Measurements from ENCODE around the gene MYMX. TPM values are rescaled to one million over a fixed set of nuclear protein-coding genes. Genes with fewer than 3 reads are reported as not detected.

The MYMX gene
- total RNA-seq, 1 donor: not detected

GRCh38 chr6:44202332-44202971 is 14.3 kb upstream of the MYMX start:
- no peak overlapping the region for H3K27ac ChIP-seq (ENCODE audit: low read depth, low read length)

DNA sequence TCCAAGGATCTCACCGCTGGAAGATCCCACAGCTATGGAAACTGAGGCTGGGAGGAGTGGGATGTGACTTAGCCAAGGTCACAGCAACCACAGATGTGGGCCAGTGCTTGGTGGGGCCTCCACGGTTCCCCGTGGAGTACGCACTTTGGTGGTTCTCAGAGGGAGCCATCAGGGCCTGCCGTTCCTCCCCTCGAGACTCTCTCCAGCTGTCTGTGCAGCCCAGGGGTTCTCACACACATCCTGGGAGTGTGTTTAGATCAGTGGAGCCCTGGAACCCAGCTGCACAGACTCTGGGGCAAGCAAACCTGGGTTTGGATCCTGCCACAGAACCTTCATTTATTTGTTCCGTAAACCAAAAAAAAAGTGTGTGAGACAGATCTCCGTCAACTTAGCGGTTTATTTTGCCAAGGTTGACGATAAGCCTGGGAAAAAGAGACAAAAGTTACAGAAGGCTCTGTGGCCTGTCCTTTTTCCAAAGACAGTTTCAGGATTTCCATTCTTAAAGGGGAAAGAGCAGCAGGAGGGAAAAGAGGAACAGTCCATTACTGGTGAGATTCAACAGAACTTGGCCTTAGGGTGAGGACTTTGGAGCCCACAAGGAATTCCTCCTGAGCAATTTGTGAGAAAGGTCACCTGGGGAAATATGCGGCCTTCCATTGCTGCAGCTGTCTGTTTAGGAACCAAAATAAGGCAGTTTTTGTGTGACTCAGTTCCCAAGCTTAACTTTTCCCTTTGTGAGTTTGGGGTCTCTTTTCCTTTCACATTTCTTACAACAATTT is 13.6 kb upstream of the MYMX start:
- no peak overlapping the region for H3K4me3 ChIP-seq (ENCODE audit: insufficient read depth, low read length)
- H3K27ac ChIP-seq (ENCODE audit: low read depth, low read length): no peak overlapping the region
- no peak overlapping the region for H3K4me2 ChIP-seq (ENCODE audit: insufficient read depth, low read length)
- no peaks in the 10 kb centered on the region for H3K9me3 ChIP-seq (ENCODE audit: low read depth, low read length)
- H3K79me2 ChIP-seq (ENCODE audit: insufficient read depth, low read length): no peaks in the 10 kb centered on the region
- H3K4me1 ChIP-seq (ENCODE audit: insufficient read depth, low read length): no peaks in the 10 kb centered on the region
- no peaks in the 10 kb centered on the region for H3K27me3 ChIP-seq (ENCODE audit: insufficient read depth, low read length)
- no peak for TF ChIP-seq CTCF (IDR thresholded peaks at IDR 0.05; ENCODE audit: extremely low read depth, low read depth, low read length)
- DNase-seq (ENCODE audit: insufficient read length, low spot score, missing footprints): no peak
- H3K36me3 ChIP-seq (ENCODE audit: insufficient read depth, low read length): no peaks in the 10 kb centered on the region
- H4K20me1 ChIP-seq (ENCODE audit: insufficient read depth, low read length): no peaks in the 10 kb centered on the region
- no peak overlapping the region for H2AFZ ChIP-seq (ENCODE audit: low read length)

More at GRCh38 chr6:44202332-44202971, 14.3 kb upstream of the MYMX start:
- Histone ChIP-seq H2AFZ (ENCODE audit: low read length) (no peak overlapping the region), H3K4me2 (ENCODE audit: insufficient read depth, low read length) (no peak overlapping the region), H3K9me3 (ENCODE audit: low read depth, low read length) (no peaks in the 10 kb centered on the region), H3K36me3 (ENCODE audit: insufficient read depth, low read length) (no peaks in the 10 kb centered on the region), H4K20me1 (ENCODE audit: insufficient read depth, low read length) (no peaks in the 10 kb centered on the region), H3K4me3 (ENCODE audit: insufficient read depth, low read length) (no peak overlapping the region), H3K27me3 (ENCODE audit: insufficient read depth, low read length) (no peaks in the 10 kb centered on the region), H3K4me1 (ENCODE audit: insufficient read depth, low read length) (no peaks in the 10 kb centered on the region), H3K79me2 (ENCODE audit: insufficient read depth, low read length) (no peaks in the 10 kb centered on the region)
- TF ChIP-seq CTCF (IDR thresholded peaks at IDR 0.05; ENCODE audit: extremely low read depth, low read depth, low read length): no peak
- DNase-seq (ENCODE audit: insufficient read length, low spot score, missing footprints): no peak

GRCh38 chr6:44203955-44204354 is 12.8 kb upstream of the MYMX start:
- TF ChIP-seq CTCF (IDR thresholded peaks at IDR 0.05; ENCODE audit: extremely low read depth, low read depth, low read length): no peak
- Histone ChIP-seq H3K4me1 (ENCODE audit: insufficient read depth, low read length) (no peaks in the 10 kb centered on the region), H3K79me2 (ENCODE audit: insufficient read depth, low read length) (no peaks in the 10 kb centered on the region), H3K4me3 (ENCODE audit: insufficient read depth, low read length) (no peak overlapping the region), H3K9me3 (ENCODE audit: low read depth, low read length) (no peaks in the 10 kb centered on the region), H4K20me1 (ENCODE audit: insufficient read depth, low read length) (no peaks in the 10 kb centered on the region), H3K36me3 (ENCODE audit: insufficient read depth, low read length) (no peaks in the 10 kb centered on the region), H3K27me3 (ENCODE audit: insufficient read depth, low read length) (no peaks in the 10 kb centered on the region), H3K4me2 (ENCODE audit: insufficient read depth, low read length) (no peak overlapping the region), H3K27ac (ENCODE audit: low read depth, low read length) (no peak overlapping the region), H2AFZ (ENCODE audit: low read length) (no peak overlapping the region)
- no peak for DNase-seq (ENCODE audit: insufficient read length, low spot score, missing footprints)

GRCh38 chr6:44207966-44208365 is 8.8 kb upstream of the MYMX start:
- H3K9me3 ChIP-seq (ENCODE audit: low read depth, low read length): no peaks in the 10 kb centered on the region
- no peak for TF ChIP-seq CTCF (IDR thresholded peaks at IDR 0.05; ENCODE audit: extremely low read depth, low read depth, low read length)

More at GRCh38 chr6:44207966-44208365, 8.8 kb upstream of the MYMX start:
- Histone ChIP-seq H3K27me3 (ENCODE audit: insufficient read depth, low read length) (no peaks in the 10 kb centered on the region), H3K36me3 (ENCODE audit: insufficient read depth, low read length) (no peaks in the 10 kb centered on the region), H4K20me1 (ENCODE audit: insufficient read depth, low read length) (no peaks in the 10 kb centered on the region), H3K4me1 (ENCODE audit: insufficient read depth, low read length) (no peaks in the 10 kb centered on the region), H3K27ac (ENCODE audit: low read depth, low read length) (no peak overlapping the region), H3K79me2 (ENCODE audit: insufficient read depth, low read length) (no peaks in the 10 kb centered on the region), H3K4me3 (ENCODE audit: insufficient read depth, low read length) (no peak overlapping the region), H3K4me2 (ENCODE audit: insufficient read depth, low read length) (no peak overlapping the region), H2AFZ (ENCODE audit: low read length) (no peak overlapping the region)
- DNase-seq (ENCODE audit: insufficient read length, low spot score, missing footprints): no peak
